Right cardiac atrium (tissue), 5 donors: ENCODE data around the gene GPRC5C. TPM values are rescaled to one million over a fixed set of nuclear protein-coding genes. Genes with fewer than 3 reads are reported as not detected.
"Not testable (repeated sequence)": the region's sequence is repeated elsewhere in the genome, so short reads cannot be mapped to it uniquely, and the experiment has no call there.

Experiments
- ATAC-seq, 2 donors: fragments of 200-7000 bp; cut with Tn5 transposase; one replicate each; pipeline versions ENCODE4 v1.8.0 to v1.9.1; 2020; ENCODE audit warnings: moderate library complexity in 2 of 2, mild to moderate bottlenecking in 1 of 2
- DNase-seq, 3 donors: peaks; one replicate each; pipeline ENCODE4 v3.0.0-alpha.2; 2020
- H3K27ac ChIP-seq: one replicate; pipeline ENCODE4 v1.5.1; 2013; ENCODE audit warnings: mild to moderate bottlenecking, low read length, control low read depth, moderate library complexity
- H3K27me3 ChIP-seq: one replicate; pipeline ENCODE4 v1.6.1; 2013; ENCODE audit not compliant: control insufficient read depth, insufficient read depth
- H3K4me1 ChIP-seq: one replicate; pipeline ENCODE4 v1.6.1; 2013; ENCODE audit warnings: low read length; ENCODE audit not compliant: control insufficient read depth, insufficient read depth
- H3K4me3 ChIP-seq: one replicate; pipeline ENCODE4 v1.5.1; 2013; ENCODE audit warnings: low read length, control low read depth
- H3K9me3 ChIP-seq: one replicate; pipeline ENCODE4 v1.6.1; 2013; ENCODE audit warnings: low read length; ENCODE audit not compliant: control insufficient read depth
- WGBS: extraction: QIAGEN DNeasy Blood & Tissue Kit; methylation state at CpG from one replicate; pipeline ENCODE4 v1.1.7; 2013; 5-methylcytosine and 5-hydroxymethylcytosine counted together
- intact Hi-C, 4 donors: fragments of 100-400 bp; cut with DNase I; formaldehyde crosslinking; loops; one replicate each; pipeline versions ENCODE4 v1.11.0 to v1.14.0; 2022 to 2023
- polyA plus RNA-seq: library from polyadenylated mRNA; stranded (reverse); fragments of 200-250 nt; gene quantifications from one replicate; pipeline ENCODE4 v1.2.3, GENCODE V29; 2013
- total RNA-seq, 4 donors: library from RNA; stranded (reverse); fragmentation: NEBNext Ultra II Directional; extraction: Animal tissue kit (Norgen Biotek cat#: 25700); gene quantifications; one replicate each; pipeline ENCODE4 v1.2.1, GENCODE V29; 2021
- donor health status: healthy with polysubstance abuse.
- donor health status: DM: no; HTN: yes; CAD: no.
- donor health status: DM: no; HTN: no; CAD: no.
- donor health status: DM: no; HTN: yes; CAD: no; lungs with severe emphysema.
- donor health status: DM: yes; HTN: yes; CAD: no.

The GPRC5C gene
- total and polyA plus RNA-seq, 5 donors, result 26.5 to 40.8 (median 30.4) TPM

- no peak overlapping the region for H3K4me3 ChIP-seq
- no peaks in the 10 kb centered on the region for H3K9me3 ChIP-seq
- no peaks in the 10 kb centered on the region for H3K27me3 ChIP-seq
- ATAC-seq, result no peak
- H3K27ac ChIP-seq, result no peak overlapping the region
- no peak for DNase-seq
- H3K4me1 ChIP-seq, result no peaks in the 10 kb centered on the region
- WGBS, result 69% methylated on average over 5 of the region's 5 CpGs
- intact Hi-C loops, result no loop called here
Observed at GRCh38 chr17:74392848-74393247, 39.0 kb upstream of the GPRC5C start.

- Histone ChIP-seq H3K4me3 (no peak overlapping the region), H3K27ac (no peak overlapping the region), H3K4me1 (no peaks in the 10 kb centered on the region), H3K9me3 (no peaks in the 10 kb centered on the region), H3K27me3 (no peaks in the 10 kb centered on the region)
- intact Hi-C loops, result no loop called here
- 73% methylated on average over 6 of the region's 6 CpGs for WGBS
- DNase-seq (no peak), ATAC-seq (no peak)
Observed at GRCh38 chr17:74393346-74393942, 38.4 kb upstream of the GPRC5C start.

GRCh38 chr17:74394275-74394950, 37.5 kb upstream of the GPRC5C start:
- no peak overlapping the region for H3K4me3 ChIP-seq
- no peak for ATAC-seq
- H3K9me3 ChIP-seq, result no peaks in the 10 kb centered on the region
- intact Hi-C loops, result no loop called here
- H3K4me1 ChIP-seq, result no peaks in the 10 kb centered on the region
- no peak overlapping the region for H3K27ac ChIP-seq
- no peaks in the 10 kb centered on the region for H3K27me3 ChIP-seq
- 71% methylated on average over 12 of the region's 12 CpGs for WGBS
- no peak for DNase-seq

- H3K27ac ChIP-seq, result no peak overlapping the region
- DNase-seq (no peak), ATAC-seq (peak in 1 of 2 donors; percentile 19)
- intact Hi-C loops, result no loop called here
- no peak overlapping the region for H3K4me3 ChIP-seq
- no peaks in the 10 kb centered on the region for H3K4me1 ChIP-seq
- no peaks in the 10 kb centered on the region for H3K27me3 ChIP-seq
- no peaks in the 10 kb centered on the region for H3K9me3 ChIP-seq
- 90% methylated on average over 7 of the region's 7 CpGs for WGBS
Observed at GRCh38 chr17:74394977-74395376, 36.9 kb upstream of the GPRC5C start.

- Histone ChIP-seq H3K4me3 (no peak overlapping the region), H3K9me3 (no peaks in the 10 kb centered on the region), H3K27ac (no peak overlapping the region), H3K4me1 (no peaks in the 10 kb centered on the region), H3K27me3 (no peaks in the 10 kb centered on the region)
- 93% methylated on average over 4 of the region's 4 CpGs for WGBS
- intact Hi-C loops, result no loop called here
- DNase-seq (no peak), ATAC-seq (no peak)
Observed at GRCh38 chr17:74396567-74396966, 35.3 kb upstream of the GPRC5C start.

GRCh38 chr17:74402048-74402447, 29.8 kb upstream of the GPRC5C start:
- Histone ChIP-seq H3K4me1 (no peaks in the 10 kb centered on the region), H3K9me3 (no peaks in the 10 kb centered on the region), H3K4me3 (no peak overlapping the region), H3K27me3 (no peaks in the 10 kb centered on the region), H3K27ac (no peak overlapping the region)
- intact Hi-C loops, result no loop called here
- 87% methylated on average over 7 of the region's 7 CpGs for WGBS
- DNase-seq, result no peak
- no peak for ATAC-seq

- 70% methylated on average over 12 of the region's 12 CpGs for WGBS
- intact Hi-C loops, result no loop called here
- no peak for ATAC-seq
Observed at GRCh38 chr17:74403512-74404137, 28.3 kb upstream of the GPRC5C start.

GRCh38 chr17:74404218-74404617, 27.7 kb upstream of the GPRC5C start:
- WGBS, result 47% methylated on average over 7 of the region's 7 CpGs
- H3K27me3 ChIP-seq, result no peaks in the 10 kb centered on the region
- no peak overlapping the region for H3K27ac ChIP-seq
- no peaks in the 10 kb centered on the region for H3K4me1 ChIP-seq
- no peaks in the 10 kb centered on the region for H3K9me3 ChIP-seq
- DNase-seq, result no peak
- intact Hi-C loops, result no loop called here
- H3K4me3 ChIP-seq, result no peak overlapping the region
- ATAC-seq, result peak in 1 of 2 donors; percentile 14

More at GRCh38 chr17:74403512-74404137, 28.3 kb upstream of the GPRC5C start:
- H3K27ac ChIP-seq, result no peak overlapping the region
- no peaks in the 10 kb centered on the region for H3K9me3 ChIP-seq
- no peak overlapping the region for H3K4me3 ChIP-seq
- no peaks in the 10 kb centered on the region for H3K27me3 ChIP-seq
- no peak for DNase-seq
- H3K4me1 ChIP-seq, result no peaks in the 10 kb centered on the region

GRCh38 chr17:74404789-74405188, 27.1 kb upstream of the GPRC5C start:
- Histone ChIP-seq H3K27ac (no peak overlapping the region), H3K9me3 (no peaks in the 10 kb centered on the region), H3K4me1 (no peaks in the 10 kb centered on the region), H3K4me3 (no peak overlapping the region), H3K27me3 (no peaks in the 10 kb centered on the region)
- WGBS, result 87% methylated on average over 6 of the region's 6 CpGs
- DNase-seq, result no peak
- intact Hi-C loops, result no loop called here
- no peak for ATAC-seq

- H3K4me3 ChIP-seq, DNase-seq, H3K27me3 ChIP-seq, intact Hi-C loops, H3K9me3 ChIP-seq, ATAC-seq, H3K4me1 ChIP-seq, H3K27ac ChIP-seq: not testable (repeated sequence)
- 94% methylated on average over 5 of the region's 5 CpGs for WGBS
Observed at GRCh38 chr17:74405311-74405710, 26.6 kb upstream of the GPRC5C start.

- DNase-seq (no peak), ATAC-seq (peak in 1 of 2 donors; percentile 43)
- Histone ChIP-seq H3K4me1 (no peaks in the 10 kb centered on the region), H3K27ac (no peak overlapping the region), H3K27me3 (no peaks in the 10 kb centered on the region), H3K9me3 (no peaks in the 10 kb centered on the region), H3K4me3 (no peak overlapping the region)
- 86% methylated on average over 5 of the region's 5 CpGs for WGBS
- intact Hi-C loops, result no loop called here
Observed at GRCh38 chr17:74407384-74407783, 24.5 kb upstream of the GPRC5C start.
